NCI-H146 treated with DMSO at 0.1 percent for 48 hours (cell line): ENCODE measurements around the gene STAT4.
"Not testable (repeated sequence)": the region's sequence is repeated elsewhere in the genome, so short reads cannot be mapped to it uniquely, and the experiment has no call there.

Experiments used
- DNase-seq: peaks from one replicate; lab custom pipeline; 2025; ENCODE audit not compliant: unreplicated experiment; lab: John Stamatoyannopoulos, UW

STAT4 gene

DNA sequence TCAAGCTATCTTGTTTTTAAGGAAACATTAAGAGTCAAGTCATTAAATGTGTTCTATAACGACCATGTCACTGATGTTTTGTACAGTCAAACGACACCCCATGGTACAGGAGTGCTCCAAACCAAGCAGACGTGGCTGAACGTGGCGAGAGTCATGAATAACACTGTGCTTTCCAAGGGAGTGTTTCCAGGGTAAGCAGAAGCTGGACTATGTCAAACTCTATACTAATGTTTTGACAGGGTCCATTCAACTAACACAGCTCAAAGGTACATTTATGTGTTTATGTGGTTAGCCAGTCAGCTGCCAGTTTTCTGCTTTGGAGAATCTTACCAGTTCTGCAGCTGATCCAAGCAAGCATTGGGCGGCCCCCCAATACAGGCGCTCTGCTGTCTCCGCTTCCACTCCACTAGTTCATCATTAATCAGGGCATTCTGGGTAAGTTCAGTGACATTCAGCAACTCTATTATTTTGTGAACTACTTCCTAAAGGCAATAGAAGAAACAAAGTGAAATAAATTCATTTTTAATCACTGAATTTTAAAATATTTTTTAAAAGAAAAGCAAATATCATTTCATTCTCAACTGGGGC lies 153.2 kb downstream of the STAT4 start:
- DNase-seq = no peak

DNA sequence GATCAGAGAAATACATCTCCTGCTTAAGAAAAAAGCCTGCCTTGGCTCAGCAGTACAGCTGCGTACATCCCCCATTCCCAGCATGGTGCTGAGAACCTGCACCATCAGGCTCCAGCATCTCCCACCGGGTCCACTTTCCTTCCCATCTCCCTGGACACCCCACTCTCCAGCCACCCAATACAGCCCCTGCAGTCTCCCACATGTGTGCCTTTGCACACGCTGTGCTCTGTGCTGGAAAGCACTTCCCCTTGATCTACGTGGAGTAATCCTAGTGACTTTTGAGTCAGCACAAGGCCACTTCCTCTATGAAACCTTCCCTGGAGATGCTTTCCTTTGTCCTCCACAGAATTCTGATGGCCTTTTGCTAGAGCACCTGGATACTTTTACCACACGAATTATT lies 153.8 kb downstream of the STAT4 start:
- no peak for DNase-seq

DNA sequence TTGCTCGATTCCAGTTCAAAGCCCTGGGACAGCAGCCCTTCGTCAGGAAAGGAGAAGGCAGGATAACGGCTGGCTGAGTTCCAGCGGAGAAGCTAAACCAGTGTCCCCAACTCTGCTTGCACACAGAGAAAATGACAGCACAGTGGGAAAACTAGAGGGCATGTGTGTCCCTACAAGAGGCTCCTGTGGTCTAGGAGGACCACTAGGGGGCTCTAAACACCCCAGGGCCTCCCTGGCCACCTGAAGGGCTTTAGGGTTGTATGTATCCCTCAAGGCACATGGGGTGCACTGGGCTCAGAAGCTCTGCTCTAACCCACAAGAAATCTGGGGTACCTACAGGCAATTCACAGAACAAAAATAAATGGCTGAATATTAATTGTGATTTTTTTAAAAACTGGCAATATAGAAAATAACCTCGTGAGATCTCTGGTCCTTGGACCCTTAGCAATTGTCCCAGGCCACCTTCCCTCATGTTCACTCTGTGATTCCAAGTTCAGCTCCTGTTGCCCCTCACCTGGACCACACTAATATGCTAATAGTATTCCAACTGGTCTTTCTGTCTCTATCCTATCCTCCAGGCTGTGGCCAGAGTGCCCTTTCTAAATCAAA lies 154.4 kb downstream of the STAT4 start:
- DNase-seq = no peak

DNA sequence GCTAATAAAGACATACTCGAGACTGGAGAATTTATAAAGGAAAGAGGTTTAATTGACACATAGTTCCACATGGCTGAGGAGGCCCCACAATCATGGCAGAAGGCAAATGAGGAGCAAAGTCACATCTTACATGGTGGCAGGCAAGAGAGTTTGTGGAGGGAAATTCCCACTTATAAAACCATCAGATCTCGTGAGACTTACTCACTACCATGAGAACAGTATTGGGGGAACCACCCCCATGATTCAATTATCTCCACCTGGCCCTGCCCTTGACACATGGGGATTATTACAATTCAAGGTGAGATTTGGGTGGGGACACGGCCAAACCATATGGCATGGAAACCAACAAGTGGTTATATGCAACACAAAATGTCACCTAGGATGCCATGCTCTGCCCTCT lies 155.5 kb downstream of the STAT4 start:
- DNase-seq = not testable (repeated sequence)

DNA sequence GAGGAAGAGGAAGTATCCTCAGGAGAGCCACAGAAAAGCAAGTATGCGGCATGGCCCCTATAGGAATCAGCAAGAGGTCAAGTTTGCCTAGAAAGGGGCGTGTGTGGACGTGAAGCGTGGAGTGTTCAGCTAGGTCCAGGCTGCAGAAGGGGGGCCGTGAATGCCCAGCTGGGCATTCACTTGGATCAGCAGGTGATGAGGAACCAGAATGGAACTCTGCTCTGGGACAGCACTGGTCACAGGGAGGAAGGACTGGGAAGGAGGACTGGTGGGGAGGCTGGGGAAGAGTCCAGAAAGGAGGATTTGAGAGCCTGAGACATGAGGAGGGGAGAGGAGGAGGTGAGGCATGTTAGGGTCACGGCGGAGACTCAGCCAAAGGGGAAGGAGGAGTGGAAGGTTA lies 156.6 kb downstream of the STAT4 start:
- no peak for DNase-seq

DNA sequence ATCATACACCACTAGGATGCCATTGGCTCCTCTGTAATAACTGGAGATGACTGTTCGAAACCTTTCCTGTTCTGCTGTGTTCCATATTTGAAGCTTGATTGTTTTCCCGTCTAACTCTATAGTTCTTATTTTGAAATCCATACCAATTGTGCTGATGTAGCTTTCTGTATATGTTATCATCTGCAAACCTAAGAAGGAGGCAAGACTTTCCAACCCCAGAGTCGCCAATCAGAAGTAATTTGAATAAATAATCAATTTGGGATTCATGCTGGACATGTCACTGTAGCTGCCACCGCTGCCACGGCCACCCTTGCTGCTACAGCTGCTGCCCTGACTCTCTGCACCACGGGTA lies 157.5 kb downstream of the STAT4 start:
- no peak for DNase-seq

DNA sequence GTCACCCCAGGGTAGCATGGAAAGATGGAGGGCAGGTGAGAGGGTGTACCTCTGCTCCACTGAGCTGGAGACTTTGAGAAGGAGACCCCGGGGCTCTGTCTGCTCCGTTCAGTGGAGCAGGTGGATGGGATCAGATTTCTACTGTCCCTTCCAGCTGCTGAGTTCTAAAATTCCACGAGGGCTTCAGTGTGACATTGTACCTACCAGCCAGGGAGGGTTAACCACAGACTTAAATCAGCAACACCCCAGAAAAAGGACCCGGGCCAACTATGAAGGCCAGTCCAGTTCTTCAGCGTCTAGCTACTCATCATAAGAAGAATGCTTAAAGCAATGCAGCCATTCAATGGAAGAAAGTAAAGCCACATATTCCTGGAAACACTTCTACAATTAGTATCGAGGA lies 160.7 kb downstream of the STAT4 start:
- DNase-seq = no peak

DNA sequence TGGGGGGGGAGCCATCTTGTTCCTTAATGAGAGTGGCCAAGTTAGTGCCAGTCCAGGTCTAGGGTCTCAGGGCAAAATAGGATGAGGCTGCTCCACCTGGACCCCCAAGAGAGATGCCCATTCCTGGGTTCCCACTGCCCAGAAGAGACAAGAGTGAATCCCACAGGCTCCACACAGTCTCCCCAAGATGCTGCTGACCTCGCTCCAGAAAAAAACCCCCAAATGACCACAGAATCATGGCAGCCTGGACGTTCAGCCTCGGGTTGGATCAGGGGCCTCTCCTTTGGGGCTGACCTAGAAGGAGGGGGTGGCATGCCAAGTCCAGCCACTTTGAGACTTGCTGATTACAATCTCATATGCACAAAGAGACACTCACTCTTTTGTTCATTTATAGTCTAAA lies 161.9 kb downstream of the STAT4 start:
- no peak for DNase-seq

DNA sequence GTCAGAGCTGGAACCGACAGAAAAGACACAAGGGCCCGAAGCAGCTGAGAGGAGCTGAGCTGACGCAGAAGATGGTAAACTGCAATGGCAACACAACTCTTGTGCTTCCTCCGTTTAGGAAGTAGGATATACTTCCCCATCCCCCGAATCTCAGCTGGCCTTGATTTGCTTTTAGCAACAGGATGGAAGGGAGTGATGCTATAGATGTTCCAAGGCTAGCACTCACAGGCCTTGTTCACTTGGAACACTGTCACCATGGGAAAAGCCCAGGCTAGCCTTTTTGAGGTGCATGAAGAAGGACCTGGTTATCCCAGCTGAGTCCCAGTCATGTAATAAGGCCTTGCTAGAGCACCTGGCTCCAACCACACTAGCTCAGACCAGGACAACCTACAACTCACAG lies 162.9 kb downstream of the STAT4 start:
- no peak for DNase-seq

DNA sequence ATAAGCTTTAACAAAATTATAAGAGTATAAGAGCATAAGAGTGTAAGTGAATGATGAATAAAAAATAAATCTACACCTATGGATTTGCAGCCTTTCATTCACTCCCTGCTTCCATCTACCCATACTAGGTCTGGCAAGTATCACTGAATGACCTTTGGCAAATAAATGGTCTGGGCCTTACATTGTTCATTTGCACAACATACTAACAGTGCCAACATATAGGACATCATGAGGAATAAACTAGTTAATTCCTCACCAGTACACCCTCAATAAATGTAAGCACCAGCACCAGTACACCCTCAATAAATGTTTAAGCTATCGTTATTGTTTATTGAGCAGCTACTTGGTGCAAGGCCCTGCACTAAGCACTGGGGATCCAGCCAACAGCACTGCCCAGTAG lies 163.7 kb downstream of the STAT4 start:
- DNase-seq = no peak

DNA sequence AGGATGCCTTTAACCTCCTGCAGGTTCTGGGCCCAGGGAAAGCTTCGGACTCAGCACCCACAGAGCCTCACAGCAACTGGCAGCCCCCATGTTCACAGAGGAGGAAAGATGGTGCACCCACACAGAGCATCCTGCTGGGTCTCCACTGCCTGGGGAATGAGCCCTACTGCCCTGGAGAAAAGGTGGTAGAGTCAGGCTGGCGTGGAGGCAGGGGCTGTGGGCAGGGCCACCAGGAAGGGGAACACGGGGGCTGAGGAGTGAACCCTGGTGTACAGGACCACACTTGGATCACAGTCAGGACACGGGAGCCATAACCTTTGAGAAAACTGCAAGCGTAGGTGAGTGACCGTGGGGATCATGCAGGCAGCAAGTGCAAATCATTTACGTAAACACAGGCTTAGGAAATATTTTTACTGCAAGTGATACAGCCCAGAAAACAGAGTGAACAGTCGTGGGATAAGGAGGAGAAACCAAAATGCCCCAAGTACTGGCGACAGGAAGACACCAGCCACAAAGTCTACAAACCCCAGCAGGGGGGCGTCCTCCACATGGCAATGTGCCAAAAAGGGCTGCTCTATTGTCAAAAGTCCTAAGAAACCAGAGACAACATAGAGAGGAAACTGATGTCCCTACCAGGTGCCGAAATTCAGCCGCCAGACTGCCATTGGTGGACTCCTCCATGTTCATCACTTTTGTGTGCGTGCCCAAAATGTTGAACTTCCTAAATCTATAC lies 164.4 kb downstream of the STAT4 start:
- DNase-seq = peak; percentile 10

DNA sequence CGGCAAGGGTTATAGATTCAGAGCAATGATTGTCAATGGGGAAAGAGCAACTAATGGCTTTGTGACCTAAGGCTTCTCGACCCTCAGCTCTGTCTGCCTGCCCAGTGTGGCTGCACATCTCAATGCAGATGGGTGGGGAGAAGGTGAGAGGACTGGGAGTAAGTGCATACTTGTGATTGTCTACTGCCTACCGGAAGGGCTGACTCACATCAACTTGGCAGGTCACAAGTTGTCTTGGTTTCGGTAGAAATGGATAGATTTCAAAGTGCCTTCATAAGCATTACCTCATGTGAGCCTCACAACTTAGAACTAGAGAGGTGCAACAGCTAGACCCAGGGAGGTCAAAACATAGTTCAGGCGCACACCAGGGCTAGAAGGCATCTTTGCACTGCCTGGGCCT lies 166.2 kb downstream of the STAT4 start:
- no peak for DNase-seq

DNA sequence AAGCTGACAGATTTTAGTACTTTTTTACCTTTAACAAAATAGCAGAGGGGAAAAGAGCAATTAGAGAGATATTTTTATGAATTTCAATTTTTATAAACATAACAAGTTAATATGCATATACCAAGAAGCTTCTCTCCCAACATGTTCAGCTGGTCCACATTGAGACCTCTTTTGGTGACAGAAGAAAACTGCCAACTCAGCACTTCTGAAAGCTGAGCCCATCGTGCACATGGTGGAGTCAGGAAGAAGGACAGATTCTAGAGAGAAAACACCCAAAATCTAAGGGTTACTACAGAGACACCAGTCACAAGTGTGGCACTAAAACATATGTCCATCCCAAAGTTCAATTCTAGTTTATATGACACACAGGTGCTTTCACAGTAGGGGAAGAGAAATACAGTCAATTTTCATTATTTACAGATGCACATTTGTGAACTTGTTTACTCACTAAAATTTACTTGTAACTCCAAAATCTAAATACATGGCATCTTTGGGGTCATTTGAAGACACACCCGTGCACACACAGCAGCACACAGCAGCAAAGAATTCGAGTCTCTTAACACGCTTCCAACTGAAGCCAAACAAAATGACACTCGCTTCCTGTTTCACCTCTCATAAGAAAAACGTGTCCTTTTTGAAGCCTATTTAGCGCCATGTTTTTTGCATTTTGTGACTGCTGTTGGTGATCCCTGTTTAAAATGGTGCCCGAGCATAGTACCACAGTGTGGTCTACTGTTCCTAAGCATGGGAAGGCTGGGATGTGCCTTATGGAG lies 168.3 kb downstream of the STAT4 start:
- no peak for DNase-seq

DNA sequence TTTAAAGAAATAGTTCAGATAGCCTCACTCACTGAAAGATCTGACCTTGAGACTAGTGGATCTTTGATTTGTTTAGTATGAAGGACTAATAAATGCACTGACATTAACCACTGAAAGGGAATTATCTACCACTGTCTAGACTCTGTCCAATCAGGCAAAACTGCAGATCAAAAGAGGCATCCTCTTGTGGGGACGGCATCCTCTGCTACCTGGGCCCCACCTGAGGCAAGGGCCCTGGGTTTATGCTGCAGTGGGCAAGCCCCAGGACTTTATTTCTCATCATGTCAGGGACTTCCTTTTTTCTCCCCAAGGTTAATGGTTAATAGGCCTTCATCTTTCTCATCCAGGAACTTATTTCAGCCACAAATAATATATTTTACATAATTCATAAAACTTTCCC lies 169.1 kb downstream of the STAT4 start:
- no peak for DNase-seq

DNA sequence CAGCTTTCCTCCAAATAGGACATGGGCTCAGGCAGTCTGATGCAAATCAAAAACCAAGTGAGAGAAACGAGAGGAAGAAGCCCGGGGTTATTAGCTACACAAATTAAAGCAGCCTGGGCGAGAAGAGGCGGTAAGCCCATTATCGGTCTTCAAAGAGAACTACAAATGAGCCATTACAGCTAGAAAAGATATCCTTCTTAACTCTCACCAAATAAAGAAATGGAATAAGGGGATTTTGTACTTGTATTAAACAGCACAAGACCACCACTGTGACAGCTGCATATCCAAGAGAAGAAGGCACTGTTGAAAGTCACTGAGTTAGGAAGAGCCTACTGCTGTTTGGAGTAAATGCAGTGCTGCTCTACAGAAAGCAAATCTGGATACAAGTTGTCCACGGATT lies 169.5 kb downstream of the STAT4 start:
- DNase-seq = no peak

DNA sequence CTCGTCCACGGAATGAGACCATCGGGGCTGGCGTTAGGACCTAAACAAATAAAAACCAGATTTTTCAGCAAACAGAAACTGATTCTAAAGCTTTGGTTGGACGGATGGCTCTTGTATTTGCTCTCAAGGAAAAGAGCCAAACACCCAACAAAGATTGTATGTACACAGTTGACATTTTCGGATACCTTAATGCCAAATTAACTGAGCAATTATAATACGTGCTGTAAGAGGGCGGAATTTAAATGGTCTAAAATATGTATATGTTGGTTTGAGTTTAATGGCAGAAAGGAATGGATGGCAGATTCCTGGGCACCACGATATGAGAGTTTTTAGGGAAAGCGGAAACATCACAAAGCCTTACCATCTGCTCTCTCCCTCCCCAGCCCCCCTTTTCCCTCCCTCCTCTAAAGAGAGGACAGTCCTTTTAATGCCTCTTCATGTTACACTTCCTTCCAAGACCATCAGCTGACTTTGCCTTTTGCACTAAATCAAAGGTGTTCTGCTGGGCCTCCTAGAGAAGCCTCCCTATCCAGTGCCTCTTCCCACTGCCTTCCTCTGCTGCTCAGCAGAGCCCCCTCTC lies 170.1 kb downstream of the STAT4 start:
- DNase-seq = peak; percentile 45

DNA sequence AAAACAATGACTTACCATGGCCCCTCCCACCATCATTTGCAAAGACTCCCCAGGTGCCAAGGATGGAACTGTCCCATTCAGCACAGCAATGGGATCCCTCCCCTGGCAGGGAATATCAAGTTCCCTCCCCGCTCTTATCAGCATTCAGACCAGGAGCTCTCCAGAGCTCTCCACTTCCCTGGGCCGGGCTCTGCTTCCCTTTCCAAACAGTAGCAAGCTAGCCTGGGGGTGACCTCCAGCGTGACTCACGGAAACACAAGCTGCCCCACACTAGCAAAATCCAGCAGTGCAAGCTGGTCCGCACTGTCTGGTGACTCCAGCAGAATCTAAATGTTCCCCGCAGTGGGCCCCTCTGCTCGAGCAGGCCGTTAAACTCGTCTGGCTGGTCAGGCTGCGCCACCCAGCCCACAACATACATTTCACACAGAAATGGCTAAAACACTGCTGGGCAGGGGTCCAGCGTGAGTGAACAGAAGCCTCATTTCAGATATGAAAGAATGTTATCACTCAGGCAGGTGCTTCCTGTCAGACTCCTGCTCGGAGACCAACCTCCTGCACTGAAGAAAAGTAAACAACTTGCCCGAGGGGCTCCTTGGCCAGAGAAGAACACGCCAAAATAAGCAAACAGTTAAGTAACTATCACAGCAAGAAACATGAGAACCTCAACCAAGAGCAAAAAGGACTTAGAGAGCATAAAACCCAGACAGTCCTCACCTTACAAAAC lies 170.7 kb downstream of the STAT4 start:
- DNase-seq = peak; percentile 83
